BE2C (cell line): ENCODE results near the gene SLC15A1.

Source experiments
- DNase-seq: peaks from one replicate; pipeline ENCODE4 v3.0.0-alpha.2; 2020
- H3K27me3 ChIP-seq: fragments of 250-450 bp; sonication (Bioruptor Pico); 2 replicates; pipeline ENCODE4 v1.5.1; 2020; ENCODE audit warnings: mild to moderate bottlenecking
- H3K36me3 ChIP-seq: fragments of 250-450 bp; sonication (Bioruptor Pico); 2 replicates; pipeline ENCODE4 v1.5.1; 2020; ENCODE audit warnings: mild to moderate bottlenecking
- H3K4me1 ChIP-seq: fragments of 250-450 bp; sonication (Bioruptor Pico); 2 replicates; pipeline ENCODE4 v1.5.1; 2020
- H3K4me3 ChIP-seq: 2 replicates; pipeline ENCODE4 v1.5.1; 2011; ENCODE audit warnings: low read depth, low read length
- H3K9me3 ChIP-seq: fragments of 250-450 bp; sonication (Bioruptor Pico); 2 replicates; pipeline ENCODE4 v1.5.1; 2020
- CTCF ChIP-seq: IDR thresholded peaks from 2 replicates; pipeline ENCODE4 v1.5.1; 2012; ENCODE audit warnings: mild to moderate bottlenecking, low read depth, low read length

The SLC15A1 gene

DNA sequence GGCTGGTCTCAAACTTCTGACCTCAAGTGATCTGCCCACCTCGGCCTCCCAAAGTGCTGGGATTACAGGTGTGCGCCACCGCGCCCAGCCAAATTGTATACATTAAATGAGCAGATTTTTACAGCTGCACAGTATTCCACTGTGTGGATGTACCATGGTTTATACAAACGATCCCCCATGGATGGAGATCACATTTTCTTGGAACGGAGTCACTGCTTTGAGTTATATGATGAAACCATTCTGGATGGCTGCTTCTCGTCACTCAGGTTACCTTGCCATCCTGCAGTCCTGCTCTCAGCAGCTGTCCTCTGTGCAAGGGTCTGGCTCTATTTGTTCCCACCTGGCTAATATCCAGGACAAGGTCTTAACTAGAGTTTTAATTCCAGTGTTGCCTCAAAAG lies 39.1 kb upstream of the SLC15A1 start:
- DNase-seq, result no peak
- Histone ChIP-seq H3K9me3 (no peaks in the 10 kb centered on the region), H3K4me1 (no peaks in the 10 kb centered on the region; the same call in 1 of the 2 replicates), H3K27me3 (no peaks in the 10 kb centered on the region), H3K36me3 (no peaks in the 10 kb centered on the region), H3K4me3 (no peak overlapping the region)
- TF ChIP-seq CTCF, result no peak

- Histone ChIP-seq H3K27me3 (no peaks in the 10 kb centered on the region), H3K4me1 (no peaks in the 10 kb centered on the region), H3K9me3 (no peaks in the 10 kb centered on the region), H3K36me3 (no peaks in the 10 kb centered on the region), H3K4me3 (no peak overlapping the region)
- DNase-seq, result no peak
- TF ChIP-seq CTCF, result no peak
Observed at GRCh38 chr13:98787996-98788395, 35.5 kb upstream of the SLC15A1 start.

GRCh38 chr13:98787173-98787572 lies 34.7 kb upstream of the SLC15A1 start:
- H3K36me3 ChIP-seq, result no peaks in the 10 kb centered on the region
- H3K27me3 ChIP-seq, result no peaks in the 10 kb centered on the region; the same call in 1 of the 2 replicates
- TF ChIP-seq CTCF, result no peak
- H3K4me1 ChIP-seq, result no peaks in the 10 kb centered on the region
- no peak for DNase-seq
- no peaks in the 10 kb centered on the region for H3K9me3 ChIP-seq
- H3K4me3 ChIP-seq, result no peak overlapping the region

DNA sequence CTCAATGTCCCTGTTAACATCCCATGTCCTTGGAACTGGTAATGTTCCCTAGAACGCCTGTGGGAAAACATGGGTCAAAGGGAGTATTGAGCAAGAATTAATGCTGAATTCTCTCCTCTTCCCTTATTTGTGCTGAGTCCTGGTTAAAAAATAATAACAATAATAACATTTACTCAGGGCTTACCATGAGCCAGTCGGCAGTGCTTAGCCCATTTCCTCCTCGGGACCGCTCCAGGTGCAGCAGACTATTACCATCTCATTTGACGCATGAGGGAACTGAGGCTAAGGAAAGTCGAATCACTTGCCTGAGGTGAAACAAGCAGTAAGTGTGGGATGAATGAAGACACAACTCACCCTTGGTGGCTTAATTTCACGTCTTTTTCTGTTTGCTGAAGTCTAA lies 33.6 kb upstream of the SLC15A1 start:
- no peaks in the 10 kb centered on the region for H3K4me1 ChIP-seq
- no peaks in the 10 kb centered on the region for H3K9me3 ChIP-seq
- no peak overlapping the region for H3K4me3 ChIP-seq
- no peak for TF ChIP-seq CTCF
- no peaks in the 10 kb centered on the region; the same call in 1 of the 2 replicates for H3K27me3 ChIP-seq
- no peaks in the 10 kb centered on the region for H3K36me3 ChIP-seq
- DNase-seq, result no peak

DNA sequence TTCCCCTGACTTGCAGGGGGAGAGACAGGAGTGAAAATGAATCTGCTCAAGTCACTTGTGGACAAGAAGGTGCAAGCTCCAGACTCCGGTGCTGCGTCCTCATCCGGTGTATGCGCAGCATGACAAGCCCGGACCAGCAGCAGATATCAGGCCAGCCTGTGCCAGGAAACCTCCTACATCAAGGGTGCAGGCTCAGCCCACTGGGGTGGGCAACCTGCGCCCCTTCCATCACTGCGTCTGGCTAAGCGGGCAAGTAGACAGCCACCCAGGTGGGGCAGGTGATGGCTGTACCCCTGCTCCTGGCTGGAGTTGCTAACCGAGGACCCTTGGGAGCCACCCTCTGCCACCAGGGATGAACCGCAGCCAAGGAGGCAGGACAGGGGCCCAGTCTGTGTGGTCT lies 32.9 kb upstream of the SLC15A1 start:
- no peak for DNase-seq
- Histone ChIP-seq H3K36me3 (no peaks in the 10 kb centered on the region), H3K9me3 (no peaks in the 10 kb centered on the region), H3K4me3 (no peak overlapping the region), H3K27me3 (no peaks in the 10 kb centered on the region; the same call in 1 of the 2 replicates), H3K4me1 (no peaks in the 10 kb centered on the region)
- TF ChIP-seq CTCF, result no peak

DNA sequence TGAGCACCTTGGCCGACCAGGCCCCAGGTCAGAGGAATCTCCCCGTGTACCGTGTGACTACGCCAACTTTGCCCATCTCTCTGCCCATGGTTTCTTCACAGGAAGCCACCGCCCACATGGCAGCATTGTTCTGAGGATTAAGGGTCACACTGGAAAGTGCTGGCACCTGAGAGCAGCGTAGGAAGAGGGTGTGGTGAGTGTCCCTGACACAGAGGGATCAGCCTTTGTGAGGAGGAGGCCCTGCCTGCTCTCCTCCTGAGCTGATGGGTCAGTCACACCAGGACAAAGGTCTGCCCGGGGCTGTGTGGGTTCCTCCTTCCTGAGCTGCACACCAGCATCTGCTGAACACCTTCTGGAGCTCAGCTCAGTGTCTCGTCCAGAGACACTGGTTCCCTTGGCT lies 32.2 kb upstream of the SLC15A1 start:
- Histone ChIP-seq H3K9me3 (no peaks in the 10 kb centered on the region), H3K4me1 (no peaks in the 10 kb centered on the region), H3K36me3 (no peaks in the 10 kb centered on the region), H3K4me3 (no peak overlapping the region), H3K27me3 (no peaks in the 10 kb centered on the region; the same call in 1 of the 2 replicates)
- no peak for TF ChIP-seq CTCF
- DNase-seq, result no peak
